ENCODE measurements around the gene DPP9. TPM values are rescaled to one million over a fixed set of nuclear protein-coding genes. Genes with fewer than 3 reads are reported as not detected.

Gene DPP9
- total and polyA plus RNA-seq, 2 of the 4 experiments (the other 2 are of a cell fraction) = 12.4 to 33.0 TPM

- no peak overlapping the region for H2BK15ac ChIP-seq (ENCODE audit: low read depth, low read length)
- peaks cover 47% of the 10 kb centered on the region for H3K36me3 ChIP-seq (ENCODE audit: control insufficient read depth, insufficient read depth, low read length)
- H2AFZ ChIP-seq (replicated peaks; ENCODE audit: low read length, poor library complexity) = no peak overlapping the region
- no peak overlapping the region for H4K5ac ChIP-seq (ENCODE audit: low read depth, low read length)
- no peak overlapping the region for H4K91ac ChIP-seq (ENCODE audit: insufficient read depth, low read depth, low read length)
- H3K9ac ChIP-seq (ENCODE audit: low read depth, low read length) = no peak overlapping the region
- H3K79me1 ChIP-seq (ENCODE audit: low read depth in 1 of 2, low read length in 2 of 2) = peaks cover 32 to 81% of the 10 kb centered on the region in 2 experiments
- no peaks in the 10 kb centered on the region for H3K9me3 ChIP-seq (ENCODE audit: control insufficient read depth, insufficient read depth, low read length)
- no peaks in the 10 kb centered on the region for H3K27me3 ChIP-seq (ENCODE audit: control insufficient read depth, insufficient read depth, low read length)
- no peak overlapping the region for H3K27ac ChIP-seq (ENCODE audit: insufficient read depth, low read length)
- ChIA-PET POLR2A (ENCODE audit: unreplicated experiment) (no interaction called here), CTCF (no interaction called here)
- H3K56ac ChIP-seq (ENCODE audit: extremely low read depth, insufficient read depth, low read length) = no peak overlapping the region
- H2BK120ac ChIP-seq (ENCODE audit: low read depth, low read length) = no peak overlapping the region
- H2AK9ac ChIP-seq (replicated peaks; ENCODE audit: low read depth, low read length, poor library complexity) = peak overlapping the region; percentile 48
- no peak overlapping the region for H4K8ac ChIP-seq (ENCODE audit: low read depth in 2 of 2, low read length in 2 of 2)
- 100% methylated on average over 2 of the region's 11 CpGs; no CpG with 5 or more reads in 1 of the 2 experiments for WGBS, 2 experiments (ENCODE audit: extremely low coverage in 2 of 2, insufficient read length in 1 of 2)
- H2AK5ac ChIP-seq (ENCODE audit: low read depth, low read length) = no peak overlapping the region
- BruUV-seq (replicated peaks) = no TSS peak
- no peak overlapping the region for H3K14ac ChIP-seq (replicated peaks; ENCODE audit: low read depth, low read length)
- no peak overlapping the region for H3K4ac ChIP-seq (ENCODE audit: low read depth, low read length)
- no peak overlapping the region for H2BK20ac ChIP-seq (ENCODE audit: low read depth, low read length)
- TF ChIP-seq MAZ (IDR thresholded peaks at IDR 0.05; ENCODE audit: borderline replicate concordance, low read depth, low read length) = no peak
- no peak for TF ChIP-seq USF2 (IDR thresholded peaks at IDR 0.05; ENCODE audit: low read depth, low read length)
- H3K23ac ChIP-seq (ENCODE audit: low read depth, low read length) = no peak overlapping the region
- intact Hi-C loops (cut with micrococcal nuclease) (no loop called here), dilution Hi-C loops (cut with HindIII; ENCODE audit: low sequenced_read_pairs, unreplicated experiment) (no loop called here), in situ Hi-C loops (cut with MboI; ENCODE audit: low sequenced_read_pairs) (no loop called here)
- H3K4me1 ChIP-seq (ENCODE audit: control insufficient read depth, insufficient read depth, low read length) = peaks cover 6% of the 10 kb centered on the region
- no peak for DNase-seq
- H3K4me2 ChIP-seq (ENCODE audit: low read depth, low read length) = no peak overlapping the region
- H2BK5ac ChIP-seq (ENCODE audit: low read depth, low read length, poor library complexity, severe bottlenecking) = no peak overlapping the region
- peaks cover 3% of the 10 kb centered on the region; the same call in 1 of the 2 replicates for H3K9me1 ChIP-seq (ENCODE audit: insufficient read depth, low read length)
- peaks cover 9% of the 10 kb centered on the region; the same call in 1 of the 2 replicates for H4K20me1 ChIP-seq (ENCODE audit: insufficient read depth, low read length)
- H3K18ac ChIP-seq (ENCODE audit: low read depth, low read length) = no peak overlapping the region
- ATAC-seq (ENCODE audit: low read depth) = no peak
- no peak overlapping the region for H3K4me3 ChIP-seq (ENCODE audit: insufficient read depth, low read depth, low read length)
Observed at GRCh38 chr19:4719499-4719866, 4.2 kb downstream of the DPP9 start.

All from IMR-90 (cell line).